ENCODE data around the gene RERE.
A peak's percentile ranks its signal among the peaks of the same experiment; 100 is the strongest.
"Not testable (repeated sequence)": the region's sequence is repeated elsewhere in the genome, so short reads cannot be mapped to it uniquely, and the experiment has no call there.

RERE gene

GRCh38 chr1:8598783-8599182 lies 218.7 kb downstream of the RERE start:
- no peak for DNase-seq

- peak in 1 of 2 experiments; percentile 18 for DNase-seq
Observed at GRCh38 chr1:8598060-8598724, 219.2 kb downstream of the RERE start.

- DNase-seq, result no peak
Observed at GRCh38 chr1:8597455-8597854, 220.0 kb downstream of the RERE start.

GRCh38 chr1:8595941-8596340 lies 221.5 kb downstream of the RERE start:
- DNase-seq, result no peak

GRCh38 chr1:8595332-8595731 lies 222.1 kb downstream of the RERE start:
- no peak for DNase-seq

- DNase-seq, result not testable (repeated sequence)
Observed at GRCh38 chr1:8593292-8593691, 224.1 kb downstream of the RERE start.

GRCh38 chr1:8591569-8591968 lies 225.9 kb downstream of the RERE start:
- DNase-seq, result no peak

- DNase-seq, result no peak
Observed at GRCh38 chr1:8590721-8591351, 226.6 kb downstream of the RERE start.

- no peak for DNase-seq
Observed at GRCh38 chr1:8589571-8589970, 227.9 kb downstream of the RERE start.

- no peak for DNase-seq
Observed at GRCh38 chr1:8587784-8588183, 229.7 kb downstream of the RERE start.

GRCh38 chr1:8586438-8586837 lies 231.0 kb downstream of the RERE start:
- DNase-seq, result no peak

- DNase-seq, result no peak
Observed at GRCh38 chr1:8584316-8584715, 233.1 kb downstream of the RERE start.

- DNase-seq, result no peak
Observed at GRCh38 chr1:8583031-8583430, 234.4 kb downstream of the RERE start.

- no peak for DNase-seq
Observed at GRCh38 chr1:8580566-8580965, 236.9 kb downstream of the RERE start.

GRCh38 chr1:8578936-8579335 lies 238.5 kb downstream of the RERE start:
- DNase-seq, result no peak

GRCh38 chr1:8578132-8578877 lies 239.1 kb downstream of the RERE start:
- no peak for DNase-seq

- DNase-seq, result no peak
Observed at GRCh38 chr1:8574985-8575384, 242.5 kb downstream of the RERE start.

GRCh38 chr1:8572106-8572505 lies 245.3 kb downstream of the RERE start:
- no peak for DNase-seq

- no peak for DNase-seq
Observed at GRCh38 chr1:8571200-8571984, 246.0 kb downstream of the RERE start.

GRCh38 chr1:8570465-8570864 lies 247.0 kb downstream of the RERE start:
- DNase-seq, result no peak

- no peak for DNase-seq
Observed at GRCh38 chr1:8569242-8569641, 248.2 kb downstream of the RERE start.

- DNase-seq, result no peak
Observed at GRCh38 chr1:8568837-8569236, 248.6 kb downstream of the RERE start.

GRCh38 chr1:8567146-8567545 lies 250.3 kb downstream of the RERE start:
- DNase-seq, result no peak
